GM12878 (cell line): Measurements from ENCODE around the gene KCTD8. TPM values are rescaled to one million over a fixed set of nuclear protein-coding genes. Genes with fewer than 3 reads are reported as not detected.

Experiments used
- ATAC-seq: fragments of 200-7000 bp; cut with Tn5 transposase; 3 replicates; pipeline ENCODE4 v1.9.1; 2020; ENCODE audit warnings: mild to moderate bottlenecking, moderate library complexity
- BruUV-seq: library from RNA; stranded (reverse); fragments of 400-500 nt; replicated peaks from 2 replicates; lab custom pipeline; 2021; lab: Mats Ljungman, UMichigan
- CTCF ChIA-PET: fragments of 300-600 bp; sonication (Branson Sonifier 250); formaldehyde crosslinking; extraction: SDS; loops from one replicate; lab custom pipeline; 2021; ENCODE audit warnings: inconsistent platforms; lab: Yijun Ruan, JAX
- POLR2A ChIA-PET: fragments of 350-600 bp; formaldehyde crosslinking; extraction: SDS; loops from one replicate; lab custom pipeline; 2021; ENCODE audit warnings: inconsistent platforms; lab: Charles Lee
- RAD21 ChIA-PET: fragments of 300-600 bp; sonication (Branson Sonifier 250); formaldehyde crosslinking; loops from one replicate; lab custom pipeline; 2023; ENCODE audit warnings: antibody characterized with exemption; ENCODE audit not compliant: unreplicated experiment; lab: Charles Lee
- SMC1A ChIA-PET: fragments of 300-600 bp; sonication (Branson Sonifier 250); formaldehyde crosslinking; loops from one replicate; lab custom pipeline; 2023; ENCODE audit not compliant: unreplicated experiment, uncharacterized antibody; lab: Charles Lee
- DNase-seq: peaks from one replicate; pipeline ENCODE4 v3.0.0-alpha.2; 2011; ENCODE audit warnings: low read depth, low spot score
- FAIRE-seq: peaks from 3 replicates; lab custom pipeline; 2011; peaks lifted over from hg19 to GRCh38; lab: Jason Lieb, UNC
- H2AFZ ChIP-seq: 2 replicates; pipeline ENCODE4 v1.6.0; 2011; ENCODE audit warnings: low read depth, low read length, control low read depth; ENCODE audit not compliant: control insufficient read depth
- H3K27ac ChIP-seq: 2 replicates; pipeline ENCODE4 v1.5.1; 2011; ENCODE audit warnings: control low read depth; ENCODE audit not compliant: control insufficient read depth, insufficient read depth
- H3K27me3 ChIP-seq, 2 experiments: replicated peaks in 1 of 2; 2 replicates each; pipeline versions ENCODE4 v1.6.0 to v1.6.1; 2011; ENCODE audit warnings: low read length in 1 of 2; ENCODE audit not compliant: control insufficient read depth in 2 of 2, insufficient read depth in 2 of 2
- H3K36me3 ChIP-seq, 2 experiments: 2 replicates each; pipeline ENCODE4 v1.5.1; 2011; ENCODE audit warnings: low read length in 1 of 2; ENCODE audit not compliant: control insufficient read depth in 2 of 2, insufficient read depth in 2 of 2
- H3K4me1 ChIP-seq: 2 replicates; pipeline ENCODE4 v1.6.1; 2011; ENCODE audit warnings: mild to moderate bottlenecking, low read length, moderate library complexity, mixed read lengths; ENCODE audit not compliant: control insufficient read depth, insufficient read depth
- H3K4me2 ChIP-seq: 2 replicates; pipeline ENCODE4 v1.6.0; 2011; ENCODE audit warnings: control low read depth; ENCODE audit not compliant: control insufficient read depth, insufficient read depth
- H3K4me3 ChIP-seq: fragments of 200-600 bp; sonication (generic); 2 replicates; pipeline ENCODE4 v1.5.1; 2016
- H3K79me2 ChIP-seq: 2 replicates; pipeline ENCODE4 v1.6.0; 2011; ENCODE audit warnings: low read length; ENCODE audit not compliant: control insufficient read depth, insufficient read depth
- H3K9ac ChIP-seq: 2 replicates; pipeline ENCODE4 v1.8.0; 2011; ENCODE audit warnings: low read length, control low read depth, mixed read lengths; ENCODE audit not compliant: control insufficient read depth, insufficient read depth
- H3K9me3 ChIP-seq: replicated peaks from 3 replicates; pipeline ENCODE4 v1.5.1; 2011; ENCODE audit warnings: mild to moderate bottlenecking, low read length; ENCODE audit not compliant: control insufficient read depth, insufficient read depth
- H4K20me1 ChIP-seq: 2 replicates; pipeline ENCODE4 v1.6.0; 2011; ENCODE audit not compliant: control insufficient read depth, insufficient read depth
- EED ChIP-seq: sonication (generic); IDR thresholded peaks from 2 replicates; pipeline ENCODE4 v1.6.1; 2016; ENCODE audit warnings: antibody characterized with exemption, low read depth
- MEF2A ChIP-seq: IDR thresholded peaks from 2 replicates; pipeline ENCODE4 v1.6.1; 2011; ENCODE audit warnings: low read depth, mild to moderate bottlenecking, low read length, moderate library complexity; ENCODE audit not compliant: insufficient read depth
- MLLT1 ChIP-seq: fragments of 450-650 bp; IDR thresholded peaks from 2 replicates; pipeline ENCODE4 v1.6.1; 2016; ENCODE audit warnings: mild to moderate bottlenecking
- NFYA ChIP-seq: IDR thresholded peaks from 2 replicates; pipeline ENCODE4 v1.6.1; 2011; ENCODE audit warnings: low read depth, mild to moderate bottlenecking, low read length, improper control_type of control experiment, borderline replicate concordance
- NR2C1 ChIP-seq: fragments of 450-650 bp; IDR thresholded peaks from 2 replicates; pipeline ENCODE4 v1.6.1; 2017; ENCODE audit warnings: antibody characterized with exemption, mild to moderate bottlenecking, moderate library complexity
- NR2F1 ChIP-seq: fragments of 450-650 bp; conservative IDR thresholded peaks from 2 replicates; pipeline ENCODE4 v1.6.1; 2017; ENCODE audit warnings: mild to moderate bottlenecking
- POU2F2 ChIP-seq: IDR thresholded peaks from 3 replicates; pipeline ENCODE4 v1.6.1; 2011; ENCODE audit warnings: low read depth, mild to moderate bottlenecking, low read length, borderline replicate concordance
- RAD21 ChIP-seq: IDR thresholded peaks from 2 replicates; pipeline ENCODE4 v1.6.1; 2011; ENCODE audit warnings: mild to moderate bottlenecking, low read depth, low read length, moderate library complexity; ENCODE audit not compliant: insufficient read depth
- SMC3 ChIP-seq: IDR thresholded peaks from 2 replicates; pipeline ENCODE4 v1.6.1; 2011; ENCODE audit warnings: low read length, improper control_type of control experiment, borderline replicate concordance
- SREBF2 ChIP-seq: IDR thresholded peaks from 2 replicates; pipeline ENCODE4 v1.6.1; 2012; ENCODE audit warnings: mild to moderate bottlenecking, low read length
- USF2 ChIP-seq: IDR thresholded peaks from 2 replicates; pipeline ENCODE4 v1.6.1; 2011; ENCODE audit warnings: low read depth, low read length, improper control_type of control experiment, borderline replicate concordance
- ZBTB33 ChIP-seq: fragments of 450-650 bp; IDR thresholded peaks from 2 replicates; pipeline ENCODE4 v1.6.1; 2017; ENCODE audit warnings: mild to moderate bottlenecking
- ZNF384 ChIP-seq: IDR thresholded peaks from 2 replicates; pipeline ENCODE4 v1.6.1; 2012; ENCODE audit warnings: low read depth, mild to moderate bottlenecking, low read length, improper control_type of control experiment, borderline replicate concordance
- WGBS: methylation state at CpG from one replicate; pipeline ENCODE4 v1.1.6; 2016; ENCODE audit warnings: low lambda C conversion rate; ENCODE audit not compliant: insufficient replicate concordance, insufficient coverage; ENCODE audit errors: missing lambda C conversion rate; 5-methylcytosine and 5-hydroxymethylcytosine counted together
- in situ Hi-C: fragments of 300-500 bp; cut with MboI; formaldehyde crosslinking; loops from 9 replicates; pipeline ENCODE4 v1.14.3; 2018; ENCODE audit warnings: mixed read lengths
- intact Hi-C: fragments of 100-400 bp; cut with micrococcal nuclease; formaldehyde crosslinking; loops from one replicate; pipeline ENCODE4 v1.14.2; 2022; ENCODE audit not compliant: unreplicated experiment
- polyA plus RNA-seq, 11 experiments: library from polyadenylated mRNA; depleted of rRNA in 4 of 11; unstranded in 6 of 11; stranded (reverse) in 5 of 11; fragments of >200 nt; fragmentation: Nextera tagmentation in 4 of 11; fragmentation: Illumina TruSeq in 1 of 11; extraction: Ambion mirVana in 4 of 11; extraction: Trizol in 1 of 11; gene quantifications; 1 replicate in 1 of 11; 2 replicates in 10 of 11; pipeline versions ENCODE4 v1.2.1 to v1.2.3, GENCODE V29; 2011 to 2016; ENCODE audit warnings: inconsistent platforms in 2 of 11, missing spikeins in 2 of 11, low read depth in 1 of 11
- total RNA-seq, 4 experiments: library from RNA; depleted of rRNA in 3 of 4; stranded (reverse); fragments of >200 nt in 3 of 4; fragmentation: Illumina TruSeq in 1 of 4; extraction: Trizol in 1 of 4; gene quantifications; 2 replicates each; pipeline versions ENCODE4 v1.2.1 to v1.2.3, GENCODE V29; 2013 to 2021

KCTD8 gene
- total and polyA plus RNA-seq, 10 of the 15 experiments (the other 5 are each of a cell fraction or from before 2014, with no cell fraction given) = 0.06 TPM; not detected in 9

- TF ChIP-seq MLLT1 = no peak
- no peak for TF ChIP-seq MEF2A
- TF ChIP-seq EED = no peak
- TF ChIP-seq ZNF384 = peak; percentile 86
- peak; percentile 27; the same call in 1 of the 2 replicates for TF ChIP-seq RAD21
- no peak for TF ChIP-seq NR2F1
- no peak for TF ChIP-seq SREBF2
These were observed 45.3 kb upstream of the KCTD8 start (continued) for GRCh38 chr4:44493924-44494323.

- Histone ChIP-seq H3K27ac (no peak overlapping the region), H3K27me3 (no peaks in the 10 kb centered on the region), H4K20me1 (no peaks in the 10 kb centered on the region), H3K4me3 (no peak overlapping the region)
- POLR2A ChIA-PET = no interaction called here
- CTCF ChIA-PET = no interaction called here
- in situ Hi-C loops = no loop called here
- 0% methylated on average over 3 of the region's 3 CpGs for WGBS
- no peak for DNase-seq
- BruUV-seq = no TSS peak
- ATAC-seq = no peak
- TF ChIP-seq NFYA (no peak), NR2C1 (no peak), SMC3 (no peak), POU2F2 (no peak), SREBF2 (no peak), USF2 (no peak), ZBTB33 (no peak)
- TF ChIP-seq, all 136 proteins: peak for 0
- H3K9ac ChIP-seq = no peak overlapping the region
- ChIA-PET RAD21 (no interaction called here), SMC1A (no interaction called here)
- H2AFZ ChIP-seq = no peak overlapping the region
- no peaks in the 10 kb centered on the region for H3K79me2 ChIP-seq
- no peaks in the 10 kb centered on the region for H3K36me3 ChIP-seq
- no peaks in the 10 kb centered on the region for H3K4me1 ChIP-seq
- FAIRE-seq = no peak
- intact Hi-C loops = no loop called here
- H3K9me3 ChIP-seq = no peaks in the 10 kb centered on the region
- H3K4me2 ChIP-seq = no peak overlapping the region
These were observed 38.7 kb upstream of the KCTD8 start for GRCh38 chr4:44487341-44487740.
